GM12873 (cell line): ENCODE results near the gene ALDH1A2.

Experiments
- TF ChIP-seq, protein P1 (sequence below): IDR thresholded peaks from 2 replicates; pipeline ENCODE4 v1.5.1; 2012; ENCODE audit warnings: low read depth, mild to moderate bottlenecking, moderate library complexity, low read length, control low read depth; ENCODE audit not compliant: insufficient read depth; ENCODE audit errors: missing control alignments

Gene ALDH1A2

DNA sequence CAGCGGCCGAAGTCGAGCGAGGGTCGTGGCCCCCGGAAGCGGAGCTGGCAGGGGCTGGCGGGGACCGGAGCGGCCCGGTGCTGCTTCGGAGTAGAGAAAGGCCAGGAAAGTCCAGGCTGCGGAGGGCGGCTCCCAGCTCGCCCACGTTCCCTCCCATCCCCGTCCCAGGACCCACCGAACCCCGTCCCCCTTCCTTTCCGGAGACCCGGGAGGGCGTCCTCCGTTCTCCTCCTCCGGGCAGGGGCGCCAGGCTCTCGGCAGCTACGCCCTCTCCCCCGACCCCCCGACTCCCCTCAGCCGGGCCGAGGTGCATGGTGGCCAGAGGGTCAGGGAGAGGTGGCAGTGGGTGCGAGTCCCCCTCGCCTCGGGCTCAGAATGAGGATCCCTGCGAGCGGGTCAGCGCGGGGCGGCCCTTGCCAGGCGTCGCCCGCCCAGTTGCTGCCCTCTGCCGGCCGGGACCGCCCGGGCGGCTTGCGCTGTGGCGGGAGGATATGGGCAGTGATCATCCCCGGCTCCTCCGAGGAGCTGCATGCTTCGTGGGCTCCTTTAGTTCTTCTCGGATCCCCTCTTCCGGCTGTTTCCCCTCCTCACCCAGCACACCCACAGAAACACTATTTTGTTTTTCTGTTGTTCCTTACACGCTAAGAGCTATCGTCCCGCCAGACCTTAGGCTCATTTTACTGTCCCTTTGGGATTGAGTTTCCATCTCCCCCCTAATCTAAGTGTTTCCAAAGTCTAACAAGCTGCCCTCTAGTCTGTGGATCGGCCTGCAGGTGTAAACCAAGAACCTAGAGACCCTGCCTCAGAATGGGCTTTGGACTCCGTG, 744 bp upstream of the ALDH1A2 start:
- TF ChIP-seq, protein P1, sequence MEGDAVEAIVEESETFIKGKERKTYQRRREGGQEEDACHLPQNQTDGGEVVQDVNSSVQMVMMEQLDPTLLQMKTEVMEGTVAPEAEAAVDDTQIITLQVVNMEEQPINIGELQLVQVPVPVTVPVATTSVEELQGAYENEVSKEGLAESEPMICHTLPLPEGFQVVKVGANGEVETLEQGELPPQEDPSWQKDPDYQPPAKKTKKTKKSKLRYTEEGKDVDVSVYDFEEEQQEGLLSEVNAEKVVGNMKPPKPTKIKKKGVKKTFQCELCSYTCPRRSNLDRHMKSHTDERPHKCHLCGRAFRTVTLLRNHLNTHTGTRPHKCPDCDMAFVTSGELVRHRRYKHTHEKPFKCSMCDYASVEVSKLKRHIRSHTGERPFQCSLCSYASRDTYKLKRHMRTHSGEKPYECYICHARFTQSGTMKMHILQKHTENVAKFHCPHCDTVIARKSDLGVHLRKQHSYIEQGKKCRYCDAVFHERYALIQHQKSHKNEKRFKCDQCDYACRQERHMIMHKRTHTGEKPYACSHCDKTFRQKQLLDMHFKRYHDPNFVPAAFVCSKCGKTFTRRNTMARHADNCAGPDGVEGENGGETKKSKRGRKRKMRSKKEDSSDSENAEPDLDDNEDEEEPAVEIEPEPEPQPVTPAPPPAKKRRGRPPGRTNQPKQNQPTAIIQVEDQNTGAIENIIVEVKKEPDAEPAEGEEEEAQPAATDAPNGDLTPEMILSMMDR: peak; percentile 69

DNA sequence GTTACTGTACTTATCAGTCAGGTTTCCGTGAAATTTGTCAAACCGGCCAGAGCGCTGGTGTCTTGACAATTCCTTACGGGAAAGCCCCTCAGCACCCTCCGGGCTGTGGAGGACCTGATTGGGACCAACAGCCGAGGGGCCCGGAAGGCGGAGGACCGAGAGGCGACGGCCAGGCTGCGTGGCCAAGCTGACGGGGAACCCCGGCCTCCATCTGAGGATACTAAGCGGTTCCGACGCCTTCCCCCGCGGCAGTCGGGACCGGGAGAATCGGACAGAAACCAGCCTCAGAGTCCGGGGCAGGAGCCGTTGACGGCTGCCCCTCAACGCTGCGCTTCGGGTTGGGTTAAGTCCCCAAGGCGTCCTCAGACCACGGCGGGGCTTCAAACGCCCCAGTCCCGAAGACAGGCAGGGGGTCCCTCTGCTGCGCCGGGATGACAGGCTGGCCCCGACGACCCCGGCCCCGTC, 499 bp downstream of the ALDH1A2 start:
- TF ChIP-seq, protein P1: no peak

DNA sequence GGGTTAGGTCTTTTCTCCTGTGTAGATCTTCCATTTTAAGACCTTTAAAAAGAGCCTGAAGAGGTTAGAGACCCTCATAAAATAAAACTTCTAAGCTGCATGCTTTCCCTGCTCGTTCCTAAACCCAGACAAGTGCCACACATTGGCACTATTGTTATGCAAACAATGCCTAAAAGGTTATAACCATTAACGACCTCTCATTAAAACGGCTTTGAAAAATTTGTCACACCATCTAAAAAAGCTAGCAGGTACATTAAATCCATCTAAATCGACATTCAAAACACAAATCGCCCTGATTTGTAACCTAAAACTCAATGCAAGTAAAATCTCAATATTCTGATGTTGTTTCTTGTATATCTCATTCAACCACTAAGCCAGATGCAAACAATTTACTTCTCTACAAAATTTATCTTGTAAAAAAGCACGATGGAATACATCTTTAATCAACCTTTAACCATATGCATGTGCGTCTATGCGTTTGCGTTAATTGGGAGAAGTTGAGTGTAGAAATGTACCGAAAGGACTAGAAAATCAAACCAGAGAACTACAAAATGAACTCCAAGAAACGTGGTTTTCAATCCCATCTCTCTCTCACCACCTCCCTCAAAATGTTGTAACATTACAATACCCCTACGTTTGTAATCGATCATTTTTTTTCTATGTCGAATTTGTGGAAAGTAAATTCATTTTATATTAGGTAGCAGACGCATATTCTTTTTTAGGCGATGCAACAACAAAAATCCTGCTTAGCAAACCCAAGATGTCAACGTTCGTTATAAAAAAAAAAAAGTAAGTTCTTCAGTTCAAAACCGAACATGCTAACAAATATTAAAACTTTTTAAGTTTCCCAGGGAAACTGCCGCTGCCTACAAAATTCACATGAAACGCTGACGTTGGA, 1.2 kb downstream of the ALDH1A2 start:
- TF ChIP-seq, protein P1: no peak

DNA sequence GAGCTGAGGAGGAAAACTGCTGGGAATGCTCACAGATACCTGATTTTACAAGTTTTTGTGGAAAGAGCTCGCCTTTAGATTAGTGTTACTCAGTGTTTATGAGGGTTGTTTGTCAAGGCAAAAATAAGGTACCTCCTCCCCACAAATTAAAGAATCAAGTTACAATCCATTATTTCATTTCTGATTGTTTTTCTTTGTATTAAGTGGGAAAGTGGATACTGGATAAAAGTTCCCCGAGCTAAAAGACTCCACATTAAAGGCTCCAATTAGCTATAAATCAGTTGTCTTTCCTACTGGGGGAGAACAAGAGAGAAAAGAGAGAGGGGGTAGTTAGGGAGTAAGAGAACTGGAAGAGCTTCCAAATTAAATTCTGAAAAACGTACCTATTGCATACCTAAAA, 1.9 kb downstream of the ALDH1A2 start:
- TF ChIP-seq, protein P1: no peak

DNA sequence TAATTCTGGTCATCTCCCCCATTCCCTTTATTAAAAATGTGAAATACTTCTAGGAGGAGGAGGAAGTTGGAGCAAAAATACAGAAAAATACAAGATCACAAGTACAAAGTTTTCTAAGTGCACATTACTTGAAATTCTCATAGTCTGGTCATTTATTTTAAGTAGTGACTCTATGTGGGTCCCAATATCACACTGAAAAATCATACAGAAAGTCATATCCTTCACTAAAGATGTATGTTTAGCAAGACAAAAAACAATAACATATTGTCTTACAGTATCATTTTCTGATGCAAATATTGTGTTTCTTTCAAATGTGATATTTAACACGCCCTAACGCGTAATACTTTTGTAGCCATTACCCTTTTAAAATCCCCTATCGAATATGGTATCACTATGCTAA, 2.5 kb downstream of the ALDH1A2 start:
- TF ChIP-seq, protein P1: no peak

DNA sequence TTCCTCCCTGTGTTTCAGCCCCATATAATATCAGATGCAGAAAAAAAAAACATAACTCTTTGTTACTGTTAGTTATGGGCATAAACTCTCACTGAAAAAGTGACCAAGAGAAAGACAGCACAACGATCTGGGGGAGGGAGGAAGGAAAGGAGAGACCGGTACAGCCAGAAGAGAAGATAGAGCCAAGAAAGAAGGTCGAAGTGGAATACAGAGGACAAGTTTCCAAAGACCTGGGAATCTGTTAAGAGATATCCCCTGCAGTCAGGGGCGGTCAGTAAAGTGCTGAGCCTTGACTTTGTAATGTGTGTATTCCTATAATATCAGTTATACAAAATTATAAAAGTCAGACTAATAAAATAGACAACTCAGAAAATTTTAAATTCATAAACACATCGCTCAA, 3.3 kb downstream of the ALDH1A2 start:
- TF ChIP-seq, protein P1: no peak

DNA sequence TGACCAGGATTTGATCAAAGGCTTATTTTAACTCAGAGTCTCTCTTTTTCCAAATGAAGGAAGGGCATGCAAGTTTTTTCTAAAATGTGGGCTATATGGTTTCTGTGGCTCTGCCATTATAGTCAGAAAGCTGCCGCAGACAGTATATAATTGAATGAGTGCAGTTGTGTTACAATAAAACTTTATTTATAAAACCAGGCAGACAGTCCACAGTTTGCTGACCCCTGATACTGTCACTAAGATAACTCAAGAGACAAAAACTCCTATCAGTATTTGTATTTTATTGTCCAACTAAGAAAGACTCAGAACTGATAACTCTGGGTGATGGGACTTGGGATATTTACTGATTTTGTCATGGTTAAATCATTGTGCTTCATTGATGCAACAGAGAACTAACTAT, 4.9 kb downstream of the ALDH1A2 start:
- TF ChIP-seq, protein P1: no peak
